HG03354 (cell line): ENCODE measurements around the gene OFD1.
A peak's percentile ranks its signal among the peaks of the same experiment; 100 is the strongest.
"Not testable (repeated sequence)": the region's sequence is repeated elsewhere in the genome, so short reads cannot be mapped to it uniquely, and the experiment has no call there.

Experiments used
- ATAC-seq: cut with Tn5 transposase; IDR thresholded peaks from one replicate; pipeline ENCODE4 v1.9.1; 2021; ENCODE audit warnings: mild to moderate bottlenecking; ENCODE audit not compliant: unreplicated experiment, poor library complexity, severe bottlenecking

The OFD1 gene

DNA sequence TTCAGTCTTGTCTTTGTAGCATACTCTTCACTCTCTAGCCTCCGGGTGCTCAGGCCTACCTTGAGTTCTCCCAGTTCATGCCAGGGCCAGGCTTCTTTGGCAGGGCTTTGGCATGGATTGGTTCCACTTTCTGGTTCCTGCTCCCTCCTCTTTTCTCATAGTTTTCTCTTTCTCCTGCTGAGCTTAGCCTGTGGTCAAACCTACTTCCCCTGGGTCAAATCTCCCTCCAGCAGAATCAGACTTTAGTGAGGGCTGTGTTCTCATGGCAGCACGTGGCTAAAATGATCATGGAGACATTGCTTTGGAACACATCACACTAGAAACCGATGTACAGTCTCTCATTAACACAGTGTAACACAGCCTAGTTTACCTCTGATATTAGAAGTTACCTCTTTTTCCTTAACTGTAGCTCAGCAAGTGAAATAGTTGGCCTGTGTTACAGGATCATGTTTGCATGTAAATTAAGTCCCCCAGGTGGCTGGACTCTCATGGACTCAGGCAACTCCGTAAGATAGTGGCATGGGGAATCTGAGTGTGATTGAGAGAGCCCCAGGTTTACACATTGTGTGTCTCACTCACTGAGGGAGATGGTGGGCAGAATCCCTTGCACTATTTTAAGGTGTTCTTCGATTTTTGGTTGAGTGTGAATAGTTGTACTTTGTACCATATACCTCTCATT is 32.3 kb upstream of the OFD1 start:
- no peak for ATAC-seq

GRCh38 chrX:13703135-13703534 is 31.4 kb upstream of the OFD1 start:
- ATAC-seq: no peak

DNA sequence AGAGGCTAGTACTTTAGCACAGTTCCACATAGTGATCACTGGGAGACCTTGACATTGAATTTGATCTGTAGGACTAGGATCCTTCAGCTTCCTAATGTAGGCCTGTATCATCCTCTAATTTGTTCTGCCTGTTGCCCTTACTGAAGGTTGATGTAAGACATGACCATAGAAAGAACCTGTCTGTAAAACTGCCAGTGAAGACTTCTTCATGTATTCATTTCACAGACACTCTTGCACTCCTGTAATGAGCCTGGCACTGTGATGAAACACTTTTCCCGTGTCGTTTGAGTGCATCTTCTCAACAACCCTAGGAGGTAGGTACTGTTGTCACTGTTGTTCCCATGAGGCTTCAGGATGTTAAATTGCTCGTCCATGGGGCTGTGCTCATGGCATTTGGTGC is 31.0 kb upstream of the OFD1 start:
- no peak for ATAC-seq

DNA sequence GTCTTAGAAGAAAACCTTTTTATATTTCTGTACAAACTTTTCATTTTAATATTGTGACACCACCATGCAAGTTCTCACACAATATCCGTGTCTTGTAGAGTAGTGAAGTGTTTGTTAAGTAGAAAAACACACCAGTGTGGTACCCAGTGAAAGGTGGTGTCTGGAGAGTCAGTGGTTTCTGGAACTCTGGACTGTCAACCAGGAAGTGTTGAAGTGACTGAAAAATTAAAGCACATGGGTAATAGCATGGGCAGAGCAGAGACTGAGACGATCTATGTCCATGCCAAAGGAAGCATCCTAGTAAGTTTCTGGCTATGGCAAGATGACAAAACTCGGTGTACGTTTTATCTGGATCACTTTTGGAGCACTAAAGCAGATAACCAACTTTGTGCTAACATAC is 23.4 kb upstream of the OFD1 start:
- ATAC-seq: no peak

- ATAC-seq: no peak
Measured at GRCh38 chrX:13716455-13716854, 18.1 kb upstream of the OFD1 start.

DNA sequence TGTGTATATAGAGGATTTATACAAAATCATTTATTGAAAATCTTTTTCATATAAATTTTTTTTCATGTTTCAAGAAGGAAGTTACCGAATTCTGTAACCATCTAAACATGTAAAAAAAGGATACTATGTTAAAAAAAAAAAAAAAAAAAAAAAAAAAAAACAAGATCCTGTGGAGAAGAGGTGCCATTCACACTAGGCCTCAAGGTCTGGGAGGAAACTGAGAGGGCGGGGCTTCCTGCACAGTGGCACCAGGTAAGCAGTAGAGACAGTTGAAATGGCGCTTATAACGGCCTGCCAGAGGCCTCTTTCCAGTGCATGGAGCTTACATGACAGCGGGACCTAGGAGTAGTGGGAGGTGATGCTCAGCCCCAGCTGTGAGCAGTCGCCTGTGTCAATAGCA is 17.6 kb upstream of the OFD1 start:
- no peak for ATAC-seq

DNA sequence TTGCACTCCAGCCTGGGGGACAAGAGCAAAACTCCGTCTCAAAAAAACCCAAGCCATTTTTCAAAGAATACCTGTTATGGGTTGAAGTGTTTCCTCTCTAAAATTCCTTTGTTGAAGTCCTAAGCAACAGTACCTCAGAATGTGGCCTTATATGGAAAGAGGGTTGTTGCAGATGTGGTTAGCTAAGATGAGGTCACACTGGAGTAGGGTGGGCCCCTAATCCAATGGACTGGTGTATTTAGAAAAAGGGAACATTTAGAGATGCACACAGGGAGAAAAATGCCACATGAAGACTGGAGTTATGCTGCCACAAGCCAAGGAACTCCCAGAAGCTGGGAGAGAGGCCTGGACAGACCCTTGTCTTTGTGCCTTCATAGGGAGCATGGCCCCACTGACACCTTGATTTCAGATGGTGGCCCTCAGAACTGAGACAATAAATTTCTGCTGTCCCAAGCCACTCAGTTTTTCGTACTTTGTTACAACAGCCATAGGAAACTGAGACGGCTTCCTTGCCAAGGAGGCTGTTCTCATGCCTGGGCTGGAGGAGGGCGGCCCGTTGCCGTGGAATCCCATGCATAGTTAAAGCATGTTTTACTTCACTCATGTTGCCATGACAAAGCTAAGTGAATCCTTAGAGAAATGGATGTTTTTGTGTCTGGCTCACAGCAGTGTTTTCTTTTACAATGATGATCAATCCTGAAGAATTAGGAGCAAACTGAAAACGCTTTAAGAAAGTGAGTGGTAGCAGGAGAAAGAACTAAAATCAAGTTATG is 16.7 kb upstream of the OFD1 start:
- ATAC-seq: no peak

DNA sequence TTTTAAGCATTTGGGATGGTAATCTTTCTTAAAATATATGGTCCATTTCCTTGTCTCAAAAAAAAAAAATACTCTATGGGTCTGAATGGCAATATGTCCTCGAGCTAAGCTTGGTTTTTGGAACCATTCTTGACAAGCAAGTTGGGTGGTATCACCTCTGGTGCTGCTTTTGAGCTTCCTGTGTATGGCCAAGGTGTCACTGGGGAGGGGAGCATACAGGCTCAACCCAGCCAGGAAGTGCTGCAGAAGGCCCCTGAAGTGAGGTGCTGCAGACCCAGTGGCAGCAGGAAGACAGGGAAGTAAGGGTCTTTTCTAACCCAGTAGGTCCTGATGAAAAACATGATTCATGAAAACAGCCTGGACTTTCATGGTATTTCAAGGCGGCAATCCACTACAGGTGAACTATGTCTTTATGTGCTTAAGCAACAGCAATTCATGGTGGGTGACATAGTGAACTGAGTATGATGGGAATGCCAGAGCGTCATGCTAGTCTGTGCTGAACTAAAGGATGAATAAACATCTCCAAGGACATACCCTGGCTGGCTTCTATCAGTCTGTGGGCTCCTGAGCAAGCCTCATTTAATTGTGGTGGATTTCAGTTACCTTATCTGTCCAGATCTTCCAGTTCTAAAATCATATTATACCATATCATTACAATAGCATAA is 15.2 kb upstream of the OFD1 start:
- no peak for ATAC-seq

DNA sequence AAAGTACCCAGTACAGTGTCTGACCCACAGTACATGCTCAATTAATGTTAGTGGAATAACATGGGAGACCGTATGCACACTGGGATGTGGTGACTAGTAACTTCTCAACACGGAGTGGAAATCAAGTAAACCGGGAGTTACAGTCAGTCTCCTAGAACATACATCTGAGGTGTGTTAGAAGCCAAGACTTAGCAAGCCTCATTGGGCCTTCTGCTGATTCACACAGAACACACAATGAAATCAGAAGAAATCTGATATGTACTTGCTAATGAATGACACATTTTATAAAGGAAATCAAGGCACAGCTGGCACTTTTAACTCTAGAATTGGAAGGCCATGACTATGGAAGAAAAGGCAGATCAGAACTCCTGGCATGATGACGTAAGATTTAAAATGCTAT is 13.2 kb upstream of the OFD1 start:
- no peak for ATAC-seq

- no peak for ATAC-seq
Measured at GRCh38 chrX:13721819-13722519, 12.6 kb upstream of the OFD1 start.

DNA sequence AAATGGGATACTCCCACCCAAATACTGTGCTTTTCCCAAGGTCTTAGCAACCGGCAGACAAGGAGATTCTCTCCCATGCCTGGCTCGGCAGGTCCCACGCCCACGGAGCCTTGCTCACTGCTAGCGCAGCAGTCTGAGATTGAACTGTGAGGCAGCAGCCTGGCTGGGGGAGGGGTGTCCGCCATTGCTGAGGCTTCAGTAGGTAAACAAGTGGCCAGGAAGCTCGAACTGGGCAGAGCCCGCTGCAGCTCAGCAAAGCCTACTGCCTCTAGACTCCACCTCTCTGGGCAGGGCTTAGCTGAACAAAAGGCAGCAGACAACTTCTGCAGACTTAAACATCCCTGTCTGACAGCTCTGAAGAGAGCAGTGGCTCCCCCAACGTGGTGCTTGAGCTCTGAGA is 9.7 kb upstream of the OFD1 start:
- not testable (repeated sequence) for ATAC-seq

DNA sequence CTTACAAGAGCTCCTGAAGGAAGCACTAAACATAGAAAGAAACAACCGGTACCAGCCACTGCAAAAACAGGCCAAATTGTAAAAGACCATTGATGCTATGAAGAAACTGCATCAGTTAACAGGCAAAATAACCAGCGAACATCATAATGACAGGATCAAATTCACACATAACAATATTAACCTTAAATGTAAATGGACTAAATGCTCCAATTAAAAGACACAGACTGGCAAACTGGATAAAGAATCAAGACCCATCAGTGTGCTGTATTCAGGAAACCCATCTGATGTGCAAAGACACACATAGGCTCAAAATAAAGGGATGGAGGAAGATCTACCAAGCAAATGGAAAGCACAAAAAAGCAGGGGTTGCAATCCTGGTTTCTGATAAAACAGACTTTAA is 8.0 kb upstream of the OFD1 start:
- ATAC-seq: not testable (repeated sequence)

- not testable (repeated sequence) for ATAC-seq
Measured at GRCh38 chrX:13730523-13730922, 4.0 kb upstream of the OFD1 start.

DNA sequence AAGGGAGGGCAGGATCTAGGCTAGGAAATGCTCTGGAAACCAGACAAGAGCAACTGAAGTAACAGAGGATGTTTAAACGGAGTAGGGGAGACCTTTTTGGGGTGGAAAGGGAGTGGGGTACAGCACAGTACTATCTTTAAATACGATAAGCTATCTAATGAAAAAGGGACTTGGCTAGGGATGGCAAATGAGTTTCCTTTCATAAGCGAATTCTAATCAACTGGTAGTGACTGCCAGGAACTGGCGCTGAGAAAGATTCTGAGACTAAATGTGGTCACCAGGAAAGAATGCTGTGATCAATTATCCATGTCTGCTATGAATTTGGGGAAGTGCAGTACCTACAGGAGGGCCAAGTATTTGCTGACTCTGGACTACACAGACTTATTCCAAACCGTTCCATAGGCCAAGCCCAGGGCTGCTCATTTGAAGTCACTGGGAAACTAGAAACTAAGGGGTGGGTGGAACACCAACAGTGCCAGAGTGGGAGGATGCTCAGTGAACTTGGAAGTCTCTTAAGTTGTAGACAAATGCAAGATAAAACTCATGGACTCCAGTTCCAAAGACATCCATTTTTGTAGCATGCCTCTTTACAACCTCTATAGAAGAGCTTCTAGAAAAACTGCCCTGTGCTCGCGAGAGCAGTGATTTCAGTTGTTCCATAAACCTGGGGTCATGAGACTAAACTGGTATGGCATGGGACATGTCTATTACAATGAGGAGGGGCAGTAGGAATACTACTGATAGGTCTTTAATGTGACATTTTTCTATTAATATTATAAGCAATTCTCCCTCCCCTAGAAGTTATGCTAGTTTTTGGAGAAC is 2.1 kb upstream of the OFD1 start:
- no peak for ATAC-seq

DNA sequence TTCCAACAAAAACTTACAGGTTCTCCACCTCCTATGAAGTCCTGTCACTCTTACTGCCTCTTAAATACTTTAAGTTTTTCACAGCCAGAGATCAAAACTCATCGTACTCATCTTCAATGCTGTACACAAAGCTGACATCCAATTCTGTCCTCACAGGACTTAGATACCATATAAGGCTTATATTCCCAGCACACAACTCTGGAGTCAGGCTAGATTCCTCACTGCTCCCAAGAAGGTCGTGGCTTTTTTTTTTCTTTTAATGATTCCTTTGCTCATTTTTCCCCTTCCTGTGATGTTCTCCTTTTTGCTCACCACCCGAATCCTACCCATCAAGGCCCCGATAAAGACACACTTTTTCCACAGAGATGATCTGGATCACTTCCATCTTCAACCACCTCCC is 1.0 kb upstream of the OFD1 start:
- ATAC-seq: no peak

DNA sequence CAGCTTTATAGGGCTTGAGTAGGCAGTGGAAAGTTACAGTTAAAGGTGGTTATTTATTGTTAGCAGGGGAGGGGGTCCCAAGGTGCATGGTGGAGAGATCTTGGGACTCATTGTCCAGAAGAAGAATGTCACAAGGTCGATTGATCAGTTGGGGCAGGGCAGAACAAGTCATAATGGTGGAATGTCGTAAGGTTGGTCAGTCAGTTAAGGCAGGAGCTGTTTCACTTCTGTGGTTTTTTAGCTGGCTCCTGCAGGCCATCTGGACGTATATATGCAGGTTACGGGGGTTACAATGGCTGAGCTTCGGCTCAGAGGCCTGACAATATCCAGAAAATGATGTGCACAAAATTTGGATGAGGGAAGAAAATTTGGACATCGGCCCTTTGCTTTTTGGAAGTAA is 7.1 kb downstream of the OFD1 start:
- no peak for ATAC-seq

DNA sequence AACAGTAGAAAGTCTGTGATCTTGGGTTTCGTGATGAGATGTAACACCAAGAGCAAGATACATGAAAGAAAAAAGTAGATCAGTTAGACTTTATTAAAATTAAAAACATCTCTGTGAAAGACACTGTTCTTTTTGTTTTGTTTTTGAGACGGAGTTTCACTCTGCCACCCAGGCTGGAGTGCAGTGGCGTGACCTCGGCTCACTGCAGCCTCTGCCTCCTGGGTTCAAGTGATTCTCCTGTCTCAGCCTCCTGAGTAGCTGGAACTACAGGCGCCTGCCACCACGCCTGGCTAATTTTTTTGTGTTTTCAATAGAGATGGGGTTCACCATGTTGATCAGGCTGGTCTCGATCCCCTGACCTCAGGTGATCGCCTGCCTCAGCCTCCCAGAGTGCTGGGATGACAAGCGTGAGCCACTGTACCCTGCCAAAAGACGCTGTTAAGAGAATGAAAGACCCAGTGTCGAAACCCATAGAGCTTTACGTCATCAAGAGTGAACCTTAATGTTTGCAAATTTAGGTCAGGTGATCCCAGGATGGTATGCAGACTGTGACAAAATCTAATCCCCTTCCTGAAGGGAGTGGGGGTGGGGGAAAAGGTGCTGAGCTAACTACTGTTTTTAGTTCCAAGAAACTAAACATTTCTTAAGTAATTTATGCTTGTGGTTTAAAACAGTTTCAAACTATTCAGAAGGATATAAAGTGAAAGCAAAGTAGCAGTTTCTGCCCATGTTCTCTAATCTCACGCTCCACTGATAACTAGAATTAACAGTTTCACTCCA is 8.0 kb downstream of the OFD1 start:
- ATAC-seq: peak; percentile 93

GRCh38 chrX:13747836-13748235 is 13.3 kb downstream of the OFD1 start:
- no peak for ATAC-seq

- no peak for ATAC-seq
Measured at GRCh38 chrX:13748486-13748885, 13.9 kb downstream of the OFD1 start.
